Epithelial cell of esophagus (primary cell): ENCODE data around the gene PRKCB.

Source experiments
- DNase-seq: peaks from one replicate; pipeline ENCODE4 v3.0.0; 2010; ENCODE audit warnings: low read depth
- H3K4me3 ChIP-seq: 2 replicates; pipeline ENCODE4 v1.5.1; 2011; ENCODE audit warnings: mild to moderate bottlenecking, low read length, control low read depth
- CTCF ChIP-seq: IDR thresholded peaks from 2 replicates; pipeline ENCODE4 v1.5.1; 2011; ENCODE audit warnings: low read depth, mild to moderate bottlenecking, low read length, control low read depth, inconsistent platforms; ENCODE audit not compliant: insufficient read depth; ENCODE audit errors: missing control alignments

PRKCB gene

GRCh38 chr16:23835390-23836077 is at the start of gene PRKCB:
PRKCB (plus strand) TSS chr16:23835983.
- DNase-seq = peak; percentile 57
- no peak within 1 kb of the TSS for H3K4me3 ChIP-seq
- no peak for TF ChIP-seq CTCF

GRCh38 chr16:23786964-23787561 is 48.7 kb upstream of the PRKCB start:
- DNase-seq = no peak
- TF ChIP-seq CTCF = no peak
- H3K4me3 ChIP-seq = no peak overlapping the region

- no peak for DNase-seq
- H3K4me3 ChIP-seq = no peak overlapping the region
- no peak for TF ChIP-seq CTCF
Observed at GRCh38 chr16:23788685-23789084, 47.1 kb upstream of the PRKCB start.

GRCh38 chr16:23795378-23795777 is 40.4 kb upstream of the PRKCB start:
- DNase-seq = no peak
- H3K4me3 ChIP-seq = no peak overlapping the region
- no peak for TF ChIP-seq CTCF

DNA sequence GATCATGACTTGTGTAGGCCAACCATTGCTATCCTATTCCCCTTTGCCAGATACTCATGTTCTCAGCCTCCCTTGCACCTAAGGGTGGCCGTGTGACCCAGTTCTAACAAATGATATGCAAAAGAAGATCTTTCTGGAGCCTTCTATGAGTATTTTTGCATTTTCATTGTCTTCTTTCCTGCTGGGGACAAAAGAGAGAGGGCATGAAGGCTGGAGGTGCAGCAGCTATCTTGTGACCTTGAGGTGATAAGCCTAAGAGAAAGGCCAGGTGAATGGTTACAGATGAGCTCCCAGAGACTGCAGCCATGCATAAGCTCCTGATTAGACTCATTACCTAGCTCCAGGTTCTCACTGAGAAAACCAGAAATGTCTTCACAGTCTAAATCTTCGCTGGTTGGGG is 38.8 kb upstream of the PRKCB start:
- no peak for TF ChIP-seq CTCF
- H3K4me3 ChIP-seq = no peak overlapping the region

GRCh38 chr16:23801378-23801777 is 34.4 kb upstream of the PRKCB start:
- no peak overlapping the region for H3K4me3 ChIP-seq
- DNase-seq = peak; percentile 66
- TF ChIP-seq CTCF = peak; percentile 76

More for the DNA sequence above, 38.8 kb upstream of the PRKCB start:
- no peak for DNase-seq

DNA sequence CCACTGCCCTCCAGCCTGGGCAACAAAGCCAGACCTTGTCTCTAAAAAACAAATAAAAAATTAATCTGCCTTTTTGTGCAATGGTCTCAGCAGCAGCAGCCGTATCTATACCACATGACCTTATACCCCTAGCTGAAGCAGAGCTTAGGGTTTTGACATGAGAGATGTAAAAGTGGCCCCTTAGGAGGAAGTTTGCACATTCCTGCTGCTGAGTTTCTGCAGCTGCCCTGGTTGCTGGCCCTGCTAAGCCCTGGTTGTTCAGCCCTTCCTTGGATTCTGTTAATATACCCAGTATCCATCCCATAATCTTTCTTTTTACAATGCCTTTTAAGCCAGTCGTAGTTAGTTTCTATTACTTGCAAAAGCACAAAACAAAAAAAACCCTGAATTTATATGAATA is 33.0 kb upstream of the PRKCB start:
- no peak overlapping the region for H3K4me3 ChIP-seq
- DNase-seq = no peak
- TF ChIP-seq CTCF = no peak
